Panc1 (cell line): ENCODE measurements around the gene ASF1A. TPM values are rescaled to one million over a fixed set of nuclear protein-coding genes. Genes with fewer than 3 reads are reported as not detected.

Source experiments
- ATAC-seq: fragments of 200-7000 bp; cut with Tn5 transposase; 2 replicates; pipeline ENCODE4 v1.9.1; 2020; ENCODE audit warnings: mild to moderate bottlenecking, moderate library complexity
- BruUV-seq: library from RNA; stranded (reverse); fragments of 400-500 nt; replicated peaks from 2 replicates; lab custom pipeline; 2021; lab: Mats Ljungman, UMichigan
- CTCF ChIA-PET: fragments of 300-600 bp; sonication (Branson Sonifier 250); formaldehyde crosslinking; loops from one replicate; lab custom pipeline; 2022; ENCODE audit warnings: antibody characterized with exemption; lab: Charles Lee
- POLR2A ChIA-PET: fragments of 300-600 bp; sonication (Branson Sonifier 250); formaldehyde crosslinking; loops from one replicate; lab custom pipeline; 2022; ENCODE audit warnings: antibody characterized with exemption; lab: Charles Lee
- DNase-seq: peaks from one replicate; pipeline ENCODE4 v3.0.0-alpha.2; 2010; ENCODE audit warnings: low read depth, low spot score
- H3K27ac ChIP-seq: 2 replicates; pipeline ENCODE4 v1.5.1; 2011; ENCODE audit warnings: mild to moderate bottlenecking, low read length, inconsistent platforms
- H3K27me3 ChIP-seq: fragments of 200-500 bp; sonication (Bioruptor generic); 2 replicates; pipeline ENCODE4 v1.6.0; 2014; ENCODE audit warnings: low read length, inconsistent platforms; ENCODE audit not compliant: control insufficient read depth, insufficient read depth
- H3K36me3 ChIP-seq: fragments of 200-500 bp; sonication (Bioruptor generic); 2 replicates; pipeline ENCODE4 v1.5.1; 2014; ENCODE audit warnings: inconsistent platforms, mild to moderate bottlenecking, low read length, moderate library complexity; ENCODE audit not compliant: control insufficient read depth, insufficient read depth
- H3K4me1 ChIP-seq: 2 replicates; pipeline ENCODE4 v1.5.1; 2011; ENCODE audit warnings: inconsistent platforms, mild to moderate bottlenecking, low read length, moderate library complexity; ENCODE audit not compliant: control insufficient read depth, insufficient read depth
- H3K4me3 ChIP-seq, 2 experiments: 2 replicates each; pipeline ENCODE4 v1.5.1; 2011 to 2012; ENCODE audit warnings: low read depth in 2 of 2, low read length in 2 of 2, mild to moderate bottlenecking in 2 of 2, inconsistent platforms in 1 of 2, moderate library complexity in 1 of 2
- H3K9me3 ChIP-seq: fragments of 200-500 bp; sonication (Bioruptor generic); 2 replicates; pipeline ENCODE4 v1.5.1; 2014; ENCODE audit warnings: low read depth, mild to moderate bottlenecking, inconsistent platforms, low read length, moderate library complexity; ENCODE audit not compliant: control insufficient read depth, insufficient read depth
- POLR2AphosphoS5 ChIP-seq: IDR thresholded peaks from 2 replicates; pipeline ENCODE4 v1.6.1; 2012; ENCODE audit warnings: mild to moderate bottlenecking, low read depth, low read length, moderate library complexity
- REST ChIP-seq, 2 experiments: IDR thresholded peaks; 2 replicates each; pipeline ENCODE4 v1.6.1; 2011 to 2012; ENCODE audit warnings: low read depth in 2 of 2, control low read depth in 1 of 2, low read length in 1 of 2, mild to moderate bottlenecking in 1 of 2, moderate library complexity in 1 of 2; ENCODE audit not compliant: insufficient read depth in 1 of 2
- SIN3A ChIP-seq: IDR thresholded peaks from 2 replicates; pipeline ENCODE4 v1.6.1; 2012; ENCODE audit warnings: low read depth, mild to moderate bottlenecking, low read length, moderate library complexity, borderline replicate concordance; ENCODE audit not compliant: insufficient read depth
- TCF7L2 ChIP-seq: IDR thresholded peaks from 2 replicates; pipeline ENCODE4 v1.6.1; 2011; ENCODE audit warnings: mild to moderate bottlenecking, low read depth, low read length, inconsistent platforms
- in situ Hi-C: cut with HindIII; loops from 2 replicates; pipeline ENCODE4 v1.10.0; 2016; ENCODE audit warnings: low sequenced_read_pairs, low pct_unique_long_range_greater_than_20kb
- intact Hi-C: fragments of 100-400 bp; cut with micrococcal nuclease; formaldehyde crosslinking; loops from one replicate; pipeline ENCODE4 v1.10.0; 2022; ENCODE audit not compliant: unreplicated experiment
- total RNA-seq: library from RNA; stranded (reverse); gene quantifications from one replicate; pipeline ENCODE4 v1.2.1, GENCODE V29; 2021; ENCODE audit not compliant: unreplicated experiment
- TF ChIP-seq, protein P1 (sequence below): fragments of 450-650 bp; IDR thresholded peaks from 2 replicates; pipeline ENCODE4 v1.5.1; 2017; ENCODE audit warnings: mild to moderate bottlenecking

The ASF1A gene
- total RNA-seq, 1 experiment from 2014 or later: 28.5 TPM

DNA sequence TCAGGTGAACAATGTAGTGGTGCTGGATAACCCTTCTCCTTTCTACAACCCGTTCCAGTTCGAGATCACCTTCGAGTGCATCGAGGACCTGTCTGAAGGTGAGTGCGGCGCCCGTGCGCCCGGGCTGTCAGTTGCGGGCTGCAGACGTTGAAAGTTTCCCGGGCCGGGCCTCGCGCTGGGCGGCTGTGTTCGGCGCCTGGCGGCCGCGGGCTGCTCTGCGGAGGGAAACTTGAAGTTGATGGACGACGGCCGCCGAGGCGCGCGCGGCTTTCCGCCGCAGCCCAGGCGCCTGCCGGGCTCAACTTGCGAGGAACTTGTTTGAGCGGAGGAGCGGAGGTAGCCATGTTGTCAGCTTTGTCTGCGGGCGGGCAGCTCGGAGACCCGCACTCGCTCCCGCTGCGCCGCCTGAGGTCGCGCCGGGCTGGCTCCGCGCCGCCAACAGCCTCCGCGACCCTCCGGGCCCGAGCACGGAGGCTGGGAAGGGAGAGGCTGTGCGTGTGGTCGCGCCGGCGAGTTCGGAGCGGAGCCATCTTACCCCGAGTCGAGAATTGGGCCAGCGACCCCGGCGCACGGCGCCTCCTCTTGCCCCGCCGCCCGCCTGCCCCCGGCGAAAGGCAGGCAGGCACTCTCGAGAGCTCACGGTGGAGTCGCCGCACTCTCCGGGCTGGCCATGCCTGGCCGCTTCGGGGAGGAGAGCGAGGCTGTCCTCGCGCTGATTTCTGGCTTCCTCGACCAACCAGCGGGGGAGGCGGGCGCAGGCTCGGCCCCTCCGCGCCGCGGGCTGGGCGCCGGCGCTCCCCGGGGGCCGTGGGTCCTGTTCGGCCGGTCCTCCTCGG lies 691 bp downstream of the ASF1A start:
- in situ Hi-C loops: no loop called here
- Histone ChIP-seq H3K4me1 (peaks cover 35% of the 10 kb centered on the region), H3K9me3 (no peaks in the 10 kb centered on the region), H3K27me3 (no peaks in the 10 kb centered on the region), H3K4me3 (peak overlapping the region; percentile 91 to 98), H3K36me3 (peaks cover 8% of the 10 kb centered on the region; the same call in 1 of the 2 replicates), H3K27ac (peak overlapping the region; percentile 90)
- DNase-seq (no peak), ATAC-seq (peak; percentile 74)
- TF ChIP-seq POLR2AphosphoS5 (peak; percentile 60; the same call in 1 of the 2 replicates), TCF7L2 (no peak)
- intact Hi-C loops: loop anchor here (5.0 kb wide), 2 partner anchors 218 to 242 kb away; partner anchors contain the start of gene CEP85L
- ChIA-PET CTCF (no interaction called here), POLR2A (interaction anchor here (0.6 kb wide), 2 partner anchors 41 to 114 kb away, joined by 3 read pairs; no protein-coding TSS in a partner anchor)
- TSS peak; percentile 72 for BruUV-seq

DNA sequence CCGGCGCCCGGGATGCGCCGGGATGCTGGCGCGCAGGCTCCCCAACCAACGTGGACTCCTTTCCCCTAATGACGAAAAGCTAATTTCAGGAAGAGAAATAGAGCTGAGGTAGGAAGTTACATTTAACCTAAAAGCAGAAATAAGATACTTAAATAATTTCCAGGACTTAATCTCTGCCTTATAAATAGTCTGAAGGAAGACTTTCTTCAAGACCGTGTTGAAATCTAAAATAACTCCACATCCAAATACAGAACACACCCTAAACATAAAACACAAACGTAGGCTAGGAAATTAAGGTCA lies 1.3 kb downstream of the ASF1A start:
- BruUV-seq: no TSS peak
- peak overlapping the region; percentile 91 to 98 for H3K4me3 ChIP-seq
- H3K9me3 ChIP-seq: no peaks in the 10 kb centered on the region
- intact Hi-C loops: loop anchor here (5.0 kb wide), 1 partner anchor 243 kb away; the partner anchor contains the start of gene CEP85L
- CTCF ChIA-PET: no interaction called here
- TF ChIP-seq POLR2AphosphoS5 (no peak), TCF7L2 (no peak), SIN3A (no peak), REST (IDR thresholded peaks at IDR 0.05; ENCODE audit: insufficient read depth in 1 of 2, low read depth in 2 of 2, low read length in 1 of 2) (no peak)
- TF ChIP-seq, protein P1, sequence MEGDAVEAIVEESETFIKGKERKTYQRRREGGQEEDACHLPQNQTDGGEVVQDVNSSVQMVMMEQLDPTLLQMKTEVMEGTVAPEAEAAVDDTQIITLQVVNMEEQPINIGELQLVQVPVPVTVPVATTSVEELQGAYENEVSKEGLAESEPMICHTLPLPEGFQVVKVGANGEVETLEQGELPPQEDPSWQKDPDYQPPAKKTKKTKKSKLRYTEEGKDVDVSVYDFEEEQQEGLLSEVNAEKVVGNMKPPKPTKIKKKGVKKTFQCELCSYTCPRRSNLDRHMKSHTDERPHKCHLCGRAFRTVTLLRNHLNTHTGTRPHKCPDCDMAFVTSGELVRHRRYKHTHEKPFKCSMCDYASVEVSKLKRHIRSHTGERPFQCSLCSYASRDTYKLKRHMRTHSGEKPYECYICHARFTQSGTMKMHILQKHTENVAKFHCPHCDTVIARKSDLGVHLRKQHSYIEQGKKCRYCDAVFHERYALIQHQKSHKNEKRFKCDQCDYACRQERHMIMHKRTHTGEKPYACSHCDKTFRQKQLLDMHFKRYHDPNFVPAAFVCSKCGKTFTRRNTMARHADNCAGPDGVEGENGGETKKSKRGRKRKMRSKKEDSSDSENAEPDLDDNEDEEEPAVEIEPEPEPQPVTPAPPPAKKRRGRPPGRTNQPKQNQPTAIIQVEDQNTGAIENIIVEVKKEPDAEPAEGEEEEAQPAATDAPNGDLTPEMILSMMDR: no peak
- H3K27ac ChIP-seq: peak overlapping the region; percentile 90
- H3K36me3 ChIP-seq: peaks cover 8% of the 10 kb centered on the region; the same call in 1 of the 2 replicates
- POLR2A ChIA-PET: interaction anchor here (0.6 kb wide), 3 partner anchors 28 to 114 kb away, joined by 3 read pairs; no protein-coding TSS in a partner anchor
- in situ Hi-C loops: no loop called here
- peaks cover 36% of the 10 kb centered on the region for H3K4me1 ChIP-seq
- ATAC-seq (no peak), DNase-seq (no peak)
- no peaks in the 10 kb centered on the region for H3K27me3 ChIP-seq
